ENCODE results near the gene AGTRAP. TPM values are rescaled to one million over a fixed set of nuclear protein-coding genes. Genes with fewer than 3 reads are reported as not detected.

AGTRAP gene
- total RNA-seq: 37.2 and 54.1 TPM in 2 replicates

GRCh38 chr1:11735854-11736745 lies at the start of gene AGTRAP:
TSS of gene AGTRAP (plus strand) at chr1:11736136. CDS start at chr1:11736209, 73 bp downstream.

GRCh38 chr1:11691302-11691914 lies 44.5 kb upstream of the AGTRAP start, which contains the start of gene DRAXIN:
TSS of gene DRAXIN (plus strand) at chr1:11691710. CDS start at chr1:11706259, 14,549 bp downstream.

GRCh38 chr1:11761988-11762406 lies 26.1 kb downstream of the AGTRAP start, which contains the start of gene C1orf167:
TSS of gene C1orf167 (plus strand) at chr1:11762193. CDS start at chr1:11764401, 2,208 bp downstream.

Other genes with a start within 250 kb of the AGTRAP start
- gene FBXO2, start 81.7 kb upstream of the AGTRAP start, total RNA-seq: 1.6 and 4.2 TPM in 2 replicates
- 8.5 and 10.2 TPM in 2 replicates for gene FBXO44, start 81.3 kb upstream of the AGTRAP start, total RNA-seq
- 5.4 and 8.4 TPM in 2 replicates for gene FBXO6, start 71.9 kb upstream of the AGTRAP start, total RNA-seq
- gene MAD2L2, start 55.0 kb upstream of the AGTRAP start, total RNA-seq: 27.8 and 35.8 TPM in 2 replicates
- gene DRAXIN, start 44.4 kb upstream of the AGTRAP start, total RNA-seq: 0.13 and 0.22 TPM in 2 replicates
- 0.43 and 0.52 TPM in 2 replicates for gene C1orf167, start 26.1 kb downstream of the AGTRAP start, total RNA-seq
- 21.9 and 36.5 TPM in 2 replicates for gene MTHFR, start 69.8 kb downstream of the AGTRAP start, total RNA-seq
- gene CLCN6, start 70.1 kb downstream of the AGTRAP start, total RNA-seq: 11.0 and 17.6 TPM in 2 replicates
- not detected in 2 replicates for gene NPPA, start 111.6 kb downstream of the AGTRAP start, total RNA-seq
- not detected in 2 replicates for gene NPPB, start 122.8 kb downstream of the AGTRAP start, total RNA-seq
- 46.2 and 47.6 TPM in 2 replicates for gene KIAA2013, start 190.3 kb downstream of the AGTRAP start, total RNA-seq
- gene PLOD1, start 198.6 kb downstream of the AGTRAP start, total RNA-seq: 192 and 220 TPM in 2 replicates
- gene MFN2, start 244.3 kb downstream of the AGTRAP start, total RNA-seq: 52.0 and 52.1 TPM in 2 replicates

Data from articular chondrocyte of knee joint (primary cell).